ENCODE data around the gene CADPS2.

Gene CADPS2

DNA sequence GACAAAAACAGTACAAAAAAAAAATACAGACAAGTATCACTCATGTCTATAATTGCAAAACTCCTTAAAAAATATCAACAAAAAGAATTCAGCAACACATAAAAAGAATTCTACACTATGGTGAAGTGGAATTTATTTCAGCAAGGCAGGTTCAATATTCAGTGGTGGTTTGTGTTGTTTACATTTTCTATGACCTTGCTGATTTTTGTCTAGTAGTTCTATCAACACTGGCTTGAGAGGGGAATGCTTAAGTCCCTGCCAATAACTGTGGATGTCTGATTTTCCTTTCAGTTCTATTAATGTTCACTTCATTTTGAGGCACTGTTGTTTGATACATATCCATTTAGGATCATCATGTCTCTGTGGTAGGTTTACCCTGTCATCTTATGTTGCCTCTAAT lies 58.5 kb downstream of the CADPS2 start:
- no peaks in the 10 kb centered on the region for H3K27me3 ChIP-seq (ENCODE audit: insufficient read depth, low read length)
- H3F3A ChIP-seq (ENCODE audit: insufficient read depth, low read length): no peaks in the 10 kb centered on the region
- TF ChIP-seq EZH2 (IDR thresholded peaks at IDR 0.05; ENCODE audit: borderline replicate concordance, low read length): no peak
- TF ChIP-seq, protein P1, sequence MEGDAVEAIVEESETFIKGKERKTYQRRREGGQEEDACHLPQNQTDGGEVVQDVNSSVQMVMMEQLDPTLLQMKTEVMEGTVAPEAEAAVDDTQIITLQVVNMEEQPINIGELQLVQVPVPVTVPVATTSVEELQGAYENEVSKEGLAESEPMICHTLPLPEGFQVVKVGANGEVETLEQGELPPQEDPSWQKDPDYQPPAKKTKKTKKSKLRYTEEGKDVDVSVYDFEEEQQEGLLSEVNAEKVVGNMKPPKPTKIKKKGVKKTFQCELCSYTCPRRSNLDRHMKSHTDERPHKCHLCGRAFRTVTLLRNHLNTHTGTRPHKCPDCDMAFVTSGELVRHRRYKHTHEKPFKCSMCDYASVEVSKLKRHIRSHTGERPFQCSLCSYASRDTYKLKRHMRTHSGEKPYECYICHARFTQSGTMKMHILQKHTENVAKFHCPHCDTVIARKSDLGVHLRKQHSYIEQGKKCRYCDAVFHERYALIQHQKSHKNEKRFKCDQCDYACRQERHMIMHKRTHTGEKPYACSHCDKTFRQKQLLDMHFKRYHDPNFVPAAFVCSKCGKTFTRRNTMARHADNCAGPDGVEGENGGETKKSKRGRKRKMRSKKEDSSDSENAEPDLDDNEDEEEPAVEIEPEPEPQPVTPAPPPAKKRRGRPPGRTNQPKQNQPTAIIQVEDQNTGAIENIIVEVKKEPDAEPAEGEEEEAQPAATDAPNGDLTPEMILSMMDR (IDR thresholded peaks at IDR 0.05; ENCODE audit: low read length): no peak
- no peak overlapping the region for H3K27ac ChIP-seq (ENCODE audit: low read depth, low read length, poor library complexity, severe bottlenecking)
- no peaks in the 10 kb centered on the region for H3K9me3 ChIP-seq (ENCODE audit: low read length)
- H3K9me2 ChIP-seq (ENCODE audit: low read depth, low read length): no peaks in the 10 kb centered on the region
- H3K9ac ChIP-seq (ENCODE audit: low read length): no peak overlapping the region
- no peak overlapping the region for H3K4me2 ChIP-seq (ENCODE audit: low read length)
- no peaks in the 10 kb centered on the region for H4K20me1 ChIP-seq (ENCODE audit: insufficient read depth, low read length)
- H3K79me2 ChIP-seq (ENCODE audit: insufficient read depth, low read length): no peaks in the 10 kb centered on the region
- no peak overlapping the region for H3K4me3 ChIP-seq (ENCODE audit: low read depth, low read length, poor library complexity, severe bottlenecking)
- no peaks in the 10 kb centered on the region for H3K36me3 ChIP-seq (ENCODE audit: insufficient read depth, low read length)
- H2AFZ ChIP-seq (ENCODE audit: low read length): no peak overlapping the region
- no peaks in the 10 kb centered on the region for H3K4me1 ChIP-seq (ENCODE audit: insufficient read depth, low read length, severe bottlenecking)

DNA sequence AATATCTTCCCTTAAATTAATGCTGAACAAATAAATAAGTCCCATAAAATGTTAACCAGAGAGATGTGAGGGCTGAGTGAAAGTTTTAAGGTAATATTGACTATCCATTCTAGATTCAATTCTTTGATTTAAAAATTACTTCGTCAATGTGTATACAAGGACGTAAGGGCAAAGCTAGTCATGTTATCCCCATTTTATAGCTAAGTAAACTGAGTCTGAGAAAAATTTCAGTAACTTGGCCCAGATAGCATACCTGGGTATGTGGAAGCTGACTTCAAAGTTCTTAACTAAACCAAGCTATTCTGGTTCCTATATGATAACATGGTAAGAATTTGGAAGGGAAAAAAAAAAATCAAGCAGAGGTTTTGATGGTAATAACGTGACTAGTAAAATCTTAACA lies 72.4 kb downstream of the CADPS2 start:
- no peak overlapping the region for H3K4me2 ChIP-seq (ENCODE audit: low read length)
- no peaks in the 10 kb centered on the region for H3F3A ChIP-seq (ENCODE audit: insufficient read depth, low read length)
- no peaks in the 10 kb centered on the region for H3K9me3 ChIP-seq (ENCODE audit: low read length)
- H3K4me1 ChIP-seq (ENCODE audit: insufficient read depth, low read length, severe bottlenecking): no peaks in the 10 kb centered on the region
- no peaks in the 10 kb centered on the region for H3K9me2 ChIP-seq (ENCODE audit: low read depth, low read length)
- no peaks in the 10 kb centered on the region for H3K79me2 ChIP-seq (ENCODE audit: insufficient read depth, low read length)
- H3K27me3 ChIP-seq (ENCODE audit: insufficient read depth, low read length): no peaks in the 10 kb centered on the region; the same call in 1 of the 2 replicates
- no peak overlapping the region for H2AFZ ChIP-seq (ENCODE audit: low read length)
- H3K4me3 ChIP-seq (ENCODE audit: low read depth, low read length, poor library complexity, severe bottlenecking): no peak overlapping the region
- H3K36me3 ChIP-seq (ENCODE audit: insufficient read depth, low read length): no peaks in the 10 kb centered on the region
- H3K9ac ChIP-seq (ENCODE audit: low read length): no peak overlapping the region
- TF ChIP-seq EZH2 (IDR thresholded peaks at IDR 0.05; ENCODE audit: borderline replicate concordance, low read length): no peak
- TF ChIP-seq, protein P1 (IDR thresholded peaks at IDR 0.05; ENCODE audit: low read length): no peak
- no peak overlapping the region for H3K27ac ChIP-seq (ENCODE audit: low read depth, low read length, poor library complexity, severe bottlenecking)
- H4K20me1 ChIP-seq (ENCODE audit: insufficient read depth, low read length): no peaks in the 10 kb centered on the region

DNA sequence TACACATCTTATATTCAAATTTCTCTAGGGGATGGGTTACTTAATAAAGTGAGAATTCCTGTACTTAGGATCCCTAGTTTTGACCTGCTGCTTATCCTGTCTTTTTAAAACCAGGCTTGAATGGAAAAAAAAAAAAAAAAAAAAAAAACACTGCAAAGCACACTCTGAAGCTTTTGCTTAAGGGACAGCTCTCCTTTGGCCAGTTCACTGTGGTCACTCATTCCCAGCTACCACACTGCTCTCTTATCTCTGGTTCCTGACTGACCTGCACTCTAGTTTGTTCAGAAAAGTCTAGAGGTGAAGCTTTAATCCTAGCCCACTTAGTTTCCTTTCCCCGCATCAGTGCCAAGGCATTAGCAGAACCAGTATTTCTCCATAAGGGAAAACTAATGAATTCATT lies 82.4 kb downstream of the CADPS2 start:
- no peaks in the 10 kb centered on the region for H3K36me3 ChIP-seq (ENCODE audit: insufficient read depth, low read length)
- no peak overlapping the region for H2AFZ ChIP-seq (ENCODE audit: low read length)
- TF ChIP-seq, protein P1 (IDR thresholded peaks at IDR 0.05; ENCODE audit: low read length): no peak
- TF ChIP-seq EZH2 (IDR thresholded peaks at IDR 0.05; ENCODE audit: borderline replicate concordance, low read length): no peak

More for the DNA sequence above, 82.4 kb downstream of the CADPS2 start:
- H3F3A ChIP-seq (ENCODE audit: insufficient read depth, low read length): no peaks in the 10 kb centered on the region
- H3K9me2 ChIP-seq (ENCODE audit: low read depth, low read length): no peaks in the 10 kb centered on the region
- no peaks in the 10 kb centered on the region for H3K9me3 ChIP-seq (ENCODE audit: low read length)
- H3K4me1 ChIP-seq (ENCODE audit: insufficient read depth, low read length, severe bottlenecking): peaks cover 12% of the 10 kb centered on the region
- no peak overlapping the region for H3K4me2 ChIP-seq (ENCODE audit: low read length)
- H3K79me2 ChIP-seq (ENCODE audit: insufficient read depth, low read length): no peaks in the 10 kb centered on the region
- no peaks in the 10 kb centered on the region for H4K20me1 ChIP-seq (ENCODE audit: insufficient read depth, low read length)
- H3K27me3 ChIP-seq (ENCODE audit: insufficient read depth, low read length): no peaks in the 10 kb centered on the region
- H3K4me3 ChIP-seq (ENCODE audit: low read depth, low read length, poor library complexity, severe bottlenecking): no peak overlapping the region
- no peak overlapping the region for H3K9ac ChIP-seq (ENCODE audit: low read length)
- H3K27ac ChIP-seq (ENCODE audit: low read depth, low read length, poor library complexity, severe bottlenecking): no peak overlapping the region
